H1 (cell line): Measurements from ENCODE around the gene TBC1D16. TPM values are rescaled to one million over a fixed set of nuclear protein-coding genes. Genes with fewer than 3 reads are reported as not detected.

Experiments
- CTCF ChIA-PET: fragments of 300-600 bp; sonication (Branson Sonifier 250); formaldehyde crosslinking; loops from one replicate; lab custom pipeline; 2021; ENCODE audit not compliant: partially characterized antibody; lab: Charles Lee
- POLR2A ChIA-PET: fragments of 300-600 bp; sonication (Branson Sonifier 250); formaldehyde crosslinking; loops from one replicate; lab custom pipeline; 2021; ENCODE audit warnings: inconsistent platforms; ENCODE audit not compliant: partially characterized antibody; lab: Charles Lee
- DNase-seq, 2 experiments: peaks; one replicate each; pipeline versions ENCODE4 v3.0.0 to v3.0.0-alpha.2; 2010 to 2022; ENCODE audit warnings: low spot score in 2 of 2, low read depth in 1 of 2, mixed read lengths in 1 of 2
- FAIRE-seq: peaks from 2 replicates; lab custom pipeline; 2011; peaks lifted over from hg19 to GRCh38; lab: Jason Lieb, UNC
- H2AFZ ChIP-seq: 2 replicates; pipeline ENCODE4 v1.8.1; 2012; ENCODE audit warnings: low read length, inconsistent platforms
- H2AK5ac ChIP-seq: 2 replicates; pipeline ENCODE4 v1.6.1; 2013; ENCODE audit warnings: low read depth, low read length
- H2BK120ac ChIP-seq: replicated peaks from 2 replicates; pipeline ENCODE3; 2013; ENCODE audit warnings: low read depth, low read length, inconsistent platforms
- H2BK12ac ChIP-seq: 2 replicates; pipeline ENCODE4 v1.6.1; 2013; ENCODE audit warnings: low read depth, low read length
- H2BK15ac ChIP-seq: 2 replicates; pipeline ENCODE4 v1.6.1; 2013; ENCODE audit warnings: low read length
- H2BK20ac ChIP-seq: 2 replicates; pipeline ENCODE4 v1.6.1; 2013; ENCODE audit warnings: low read length
- H2BK5ac ChIP-seq: 2 replicates; pipeline ENCODE4 v1.6.1; 2013; ENCODE audit warnings: low read depth, low read length
- H3K14ac ChIP-seq: 2 replicates; pipeline ENCODE4 v1.6.1; 2013; ENCODE audit warnings: inconsistent platforms; ENCODE audit not compliant: insufficient read length
- H3K18ac ChIP-seq: 2 replicates; pipeline ENCODE4 v1.6.1; 2013; ENCODE audit warnings: low read length; ENCODE audit errors: extremely low read depth
- H3K23ac ChIP-seq: 2 replicates; pipeline ENCODE4 v1.6.1; 2013; ENCODE audit warnings: inconsistent platforms; ENCODE audit not compliant: insufficient read length
- H3K23me2 ChIP-seq: 2 replicates; pipeline ENCODE4 v1.6.1; 2013; ENCODE audit warnings: low read depth, low read length
- H3K27ac ChIP-seq: 2 replicates; pipeline ENCODE4 v1.6.1; 2011; ENCODE audit warnings: low read depth, low read length, inconsistent platforms
- H3K27me3 ChIP-seq, 4 experiments: replicated peaks in 1 of 4; 1 replicate in 1 of 4; 2 replicates in 3 of 4; pipeline versions ENCODE4 v1.6.1 to v1.8.1; 2011 to 2013; ENCODE audit warnings: low read length in 3 of 4, mild to moderate bottlenecking in 3 of 4, inconsistent platforms in 2 of 4, mixed read lengths in 2 of 4, moderate library complexity in 1 of 4; ENCODE audit not compliant: control insufficient read depth in 3 of 4, insufficient read depth in 3 of 4; ENCODE audit errors: extremely low read depth in 1 of 4
- H3K36me3 ChIP-seq, 4 experiments: 2 replicates each; pipeline versions ENCODE4 v1.6.1 to v1.8.1; 2011 to 2013; ENCODE audit warnings: mild to moderate bottlenecking in 4 of 4, low read length in 3 of 4, moderate library complexity in 2 of 4, control low read depth in 1 of 4, inconsistent platforms in 1 of 4; ENCODE audit not compliant: insufficient read depth in 4 of 4, control insufficient read depth in 2 of 4
- H3K4ac ChIP-seq: replicated peaks from 2 replicates; pipeline ENCODE3; 2013; ENCODE audit warnings: low read length, low read depth, mixed read lengths, inconsistent platforms; ENCODE audit not compliant: insufficient read length
- H3K4me1 ChIP-seq, 4 experiments: replicated peaks in 1 of 4; 1 replicate in 1 of 4; 2 replicates in 3 of 4; pipeline versions ENCODE4 v1.6.1 to v1.8.1; 2011 to 2013; ENCODE audit warnings: low read length in 3 of 4, inconsistent platforms in 2 of 4, mixed read lengths in 1 of 4; ENCODE audit not compliant: insufficient read depth in 4 of 4, control insufficient read depth in 3 of 4
- H3K4me2 ChIP-seq, 2 experiments: 2 replicates each; pipeline versions ENCODE4 v1.6.1 to v1.8.1; 2011 to 2013; ENCODE audit warnings: low read depth in 2 of 2, low read length in 2 of 2, control low read depth in 1 of 2, inconsistent platforms in 1 of 2, mild to moderate bottlenecking in 1 of 2; ENCODE audit not compliant: insufficient read depth in 1 of 2
- H3K4me3 ChIP-seq, 4 experiments: fragments of 200-600, 300-600 bp in 1 of 4; sonication (generic), shearing (Covaris generic), sonication (Bioruptor Twin) in 1 of 4; 2 replicates each; pipeline versions ENCODE4 v1.5.1 to v1.8.1; 2011 to 2016; ENCODE audit warnings: low read length in 4 of 4, low read depth in 3 of 4, control low read depth in 2 of 4, inconsistent platforms in 2 of 4, mild to moderate bottlenecking in 2 of 4, mixed read lengths in 1 of 4, moderate library complexity in 1 of 4; ENCODE audit not compliant: insufficient read depth in 2 of 4; ENCODE audit errors: extremely low read depth in 1 of 4
- H3K56ac ChIP-seq: replicated peaks from 2 replicates; pipeline ENCODE3; 2013; ENCODE audit warnings: low read depth, mild to moderate bottlenecking, mixed read lengths, low read length, inconsistent platforms; ENCODE audit not compliant: insufficient read length
- H3K79me1 ChIP-seq: 2 replicates; pipeline ENCODE4 v1.6.1; 2013; ENCODE audit warnings: low read depth, low read length, control low read depth
- H3K79me2 ChIP-seq, 2 experiments: 2 replicates each; pipeline versions ENCODE4 v1.6.1 to v1.8.1; 2012 to 2013; ENCODE audit warnings: low read length in 2 of 2, mild to moderate bottlenecking in 2 of 2, inconsistent platforms in 1 of 2; ENCODE audit not compliant: insufficient read depth in 2 of 2, control insufficient read depth in 1 of 2
- H3K9ac ChIP-seq, 4 experiments: replicated peaks in 1 of 4; 1 replicate in 1 of 4; 2 replicates in 3 of 4; pipeline versions ENCODE4 v1.6.1 to v1.8.1; 2011 to 2013; ENCODE audit warnings: low read depth in 3 of 4, low read length in 3 of 4, control low read depth in 2 of 4, mild to moderate bottlenecking in 2 of 4, moderate library complexity in 2 of 4, inconsistent platforms in 1 of 4; ENCODE audit errors: extremely low read depth in 1 of 4
- H3K9me3 ChIP-seq, 2 experiments: 2 replicates each; pipeline versions ENCODE4 v1.6.1 to v1.8.1; 2012 to 2013; ENCODE audit warnings: mild to moderate bottlenecking in 2 of 2, moderate library complexity in 2 of 2, control low read depth in 1 of 2, inconsistent platforms in 1 of 2, low read depth in 1 of 2, low read length in 1 of 2, mixed read lengths in 1 of 2; ENCODE audit not compliant: insufficient read depth in 2 of 2
- H4K20me1 ChIP-seq, 2 experiments: replicated peaks in 1 of 2; 2 replicates each; pipeline versions ENCODE3 to v1.8.1; 2011 to 2013; ENCODE audit warnings: inconsistent platforms in 2 of 2, low read length in 2 of 2, mild to moderate bottlenecking in 1 of 2; ENCODE audit not compliant: insufficient read depth in 2 of 2, control insufficient read depth in 1 of 2
- H4K5ac ChIP-seq: 2 replicates; pipeline ENCODE4 v1.6.1; 2013; ENCODE audit warnings: low read length, low read depth, mixed read lengths, inconsistent platforms; ENCODE audit not compliant: insufficient read length
- H4K8ac ChIP-seq: 2 replicates; pipeline ENCODE4 v1.8.0; 2013; ENCODE audit warnings: mild to moderate bottlenecking, moderate library complexity, low read length, inconsistent platforms; ENCODE audit not compliant: insufficient read depth; ENCODE audit errors: extremely low read depth
- H4K91ac ChIP-seq: replicated peaks from 2 replicates; pipeline ENCODE3; 2013; ENCODE audit warnings: low read length, mixed read lengths, inconsistent platforms; ENCODE audit not compliant: insufficient read length
- KDM1A ChIP-seq: fragments of 200-600, 300-600 bp; sonication (generic); IDR thresholded peaks from 2 replicates; pipeline ENCODE4 v1.7.1; 2016; ENCODE audit warnings: mild to moderate bottlenecking, low read length, borderline replicate concordance
- WGBS, 2 experiments: shearing (Covaris generic) in 1 of 2; methylation state at CpG; one replicate each; pipeline versions ENCODE4 v1.1.6 to v1.1.7; 2013 to 2015; ENCODE audit warnings: low lambda C conversion rate in 2 of 2, mixed read lengths in 2 of 2, inconsistent platforms in 1 of 2, low coverage in 1 of 2, missing lambda C conversion rate in 1 of 2; ENCODE audit not compliant: insufficient replicate concordance in 2 of 2, insufficient coverage in 1 of 2, insufficient read length in 1 of 2; ENCODE audit errors: extremely low coverage in 1 of 2, missing lambda C conversion rate in 1 of 2; 5-methylcytosine and 5-hydroxymethylcytosine counted together
- polyA plus RNA-seq, 7 experiments: library from polyadenylated mRNA; depleted of rRNA in 3 of 7; stranded (reverse) in 5 of 7; unstranded in 2 of 7; fragments of >200 nt in 5 of 7; fragments of 200-250 nt in 2 of 7; gene quantifications; 1 replicate in 5 of 7; 2 replicates in 1 of 7; 4 replicates in 1 of 7; pipeline versions ENCODE4 v1.2.1 to v1.2.3, GENCODE V29; 2011 to 2013; ENCODE audit warnings: missing spikeins in 2 of 7, mixed read lengths in 2 of 7
- total RNA-seq: library from RNA; stranded (reverse); fragmentation: NEBNext Ultra II Directional; extraction: Animal tissue kit (Norgen Biotek cat#: 25700); gene quantifications from 2 replicates; pipeline ENCODE4 v1.2.1, GENCODE V29; 2021
- TF ChIP-seq, protein P1 (sequence below): IDR thresholded peaks from 2 replicates; pipeline ENCODE4 v1.6.1; 2012; ENCODE audit warnings: inconsistent platforms

Gene TBC1D16
- total and polyA plus RNA-seq, 2 of the 8 experiments (the other 6 are each of a cell fraction or from before 2014, with no cell fraction given), result 21.1 to 109 TPM

DNA sequence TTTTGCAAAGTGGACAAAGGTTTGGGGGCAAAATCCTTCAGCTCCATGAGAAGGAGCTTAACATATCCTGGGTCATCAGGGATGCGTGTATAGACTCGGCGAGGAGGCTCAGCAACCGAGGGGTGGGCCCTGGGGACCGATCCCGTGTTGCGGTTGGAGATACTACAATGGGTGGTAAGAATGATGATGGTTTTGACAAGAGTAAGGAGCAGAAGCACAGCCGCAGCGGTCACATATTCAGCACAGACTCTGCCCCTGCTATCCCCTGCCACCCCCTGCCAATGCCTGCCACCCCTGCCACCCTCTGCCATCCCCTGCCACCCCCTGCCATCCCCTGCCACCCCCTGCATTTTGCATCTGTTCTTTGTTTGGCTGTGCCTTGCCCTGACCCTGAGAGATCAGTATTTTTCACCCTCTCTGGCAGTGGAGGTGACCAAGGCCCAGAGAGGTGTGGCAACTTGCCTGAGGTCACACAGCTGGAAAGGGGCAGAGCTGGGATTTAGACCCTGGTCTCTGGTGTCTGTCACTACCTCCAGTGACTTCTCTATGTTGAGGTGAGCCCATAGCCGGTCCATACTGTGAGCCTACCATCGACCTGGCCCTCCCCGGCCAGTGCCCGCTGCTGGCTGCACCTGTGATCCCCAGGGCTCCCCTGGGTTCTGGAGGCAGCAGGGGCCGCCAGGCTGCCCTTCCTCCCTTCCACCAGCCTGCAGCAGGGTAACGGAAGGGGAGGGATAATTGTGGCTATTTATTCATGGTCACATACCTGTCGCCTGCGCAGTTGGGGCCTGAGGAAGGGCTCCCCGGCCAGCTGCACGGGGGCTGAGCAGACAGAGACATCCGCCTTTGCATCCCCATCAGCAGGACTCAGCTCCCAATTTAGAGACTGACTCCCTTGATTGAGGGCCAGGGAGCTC is 121.5 kb downstream of the TBC1D16 start:
- Histone ChIP-seq H3K4me2 (no peak overlapping the region), H4K20me1 (peaks cover 0 to 2% of the 10 kb centered on the region in 2 experiments), H2BK12ac (no peak overlapping the region), H3K79me1 (no peaks in the 10 kb centered on the region), H3K79me2 (no peaks in the 10 kb centered on the region), H3K23me2 (no peaks in the 10 kb centered on the region), H3K9me3 (no peaks in the 10 kb centered on the region), H2AFZ (no peak overlapping the region), H2BK120ac (no peak overlapping the region), H4K5ac (no peak overlapping the region), H3K4ac (no peak overlapping the region), H3K56ac (no peak overlapping the region), H3K36me3 (no peaks in the 10 kb centered on the region), H3K4me3 (no peak overlapping the region), H3K4me1 (peaks cover 0 to 6% (median 4%) of the 10 kb centered on the region in 4 experiments; a peak in 5 of 7 replicates), H3K27ac (no peak overlapping the region), H3K23ac (no peak overlapping the region), H3K18ac (no peak overlapping the region), H2BK15ac (no peak overlapping the region), H3K9ac (no peak overlapping the region), H3K27me3 (no peaks in the 10 kb centered on the region; a peak in 2 of 7 replicates), H2BK5ac (no peak overlapping the region), H3K14ac (no peak overlapping the region), H2AK5ac (no peak overlapping the region), H4K8ac (no peak overlapping the region), H2BK20ac (no peak overlapping the region), H4K91ac (no peak overlapping the region)
- DNase-seq (no peak), FAIRE-seq (no peak)
- ChIA-PET CTCF (interaction anchor here (1.1 to 14.0 kb wide), 11 partner anchors 8 to 169 kb away, joined by 3 to 181 read pairs (median 7); partner anchors contain the start of gene CBX4), POLR2A (interaction anchor here (1.0 kb wide), 1 partner anchor 12 kb away, joined by 3 read pairs; no protein-coding TSS in a partner anchor)
- 0 out of 2 replicates have a peak, but pooled peaks have one; percentile 20 for TF ChIP-seq KDM1A
- TF ChIP-seq, protein P1, sequence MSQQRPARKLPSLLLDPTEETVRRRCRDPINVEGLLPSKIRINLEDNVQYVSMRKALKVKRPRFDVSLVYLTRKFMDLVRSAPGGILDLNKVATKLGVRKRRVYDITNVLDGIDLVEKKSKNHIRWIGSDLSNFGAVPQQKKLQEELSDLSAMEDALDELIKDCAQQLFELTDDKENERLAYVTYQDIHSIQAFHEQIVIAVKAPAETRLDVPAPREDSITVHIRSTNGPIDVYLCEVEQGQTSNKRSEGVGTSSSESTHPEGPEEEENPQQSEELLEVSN, result no peak
- 90% methylated on average over 17 of the region's 20 CpGs; no CpG with 5 or more reads in 1 of the 2 experiments for WGBS, 2 experiments
